GM18951 (cell line): ENCODE data around the gene MUC2.

Experiments used
- POLR2A ChIP-seq: IDR thresholded peaks from 4 replicates; pipeline ENCODE4 v1.6.1; 2011; ENCODE audit warnings: mild to moderate bottlenecking; ENCODE audit not compliant: insufficient read length, insufficient read depth; ENCODE audit errors: extremely low read depth
- in situ Hi-C: fragments of 300-500 bp; cut with MboI; formaldehyde crosslinking; loops from one replicate; pipeline ENCODE4 v1.12.0; 2022; ENCODE audit warnings: low sequenced_read_pairs, mixed read lengths, inconsistent platforms; ENCODE audit not compliant: unreplicated experiment

Gene MUC2

GRCh38 chr11:1073851-1074243, 827 bp upstream of the MUC2 start:
- no peak for TF ChIP-seq POLR2A
- in situ Hi-C loops = no loop called here

GRCh38 chr11:1075341-1075911, 752 bp downstream of the MUC2 start:
- TF ChIP-seq POLR2A = no peak

GRCh38 chr11:1076061-1076665, 1.5 kb downstream of the MUC2 start:
- TF ChIP-seq POLR2A = no peak
- in situ Hi-C loops = no loop called here

More at GRCh38 chr11:1075341-1075911, 752 bp downstream of the MUC2 start:
- in situ Hi-C loops = no loop called here

- in situ Hi-C loops = no loop called here
- TF ChIP-seq POLR2A = no peak
Measured at GRCh38 chr11:1077033-1077416, 2.4 kb downstream of the MUC2 start.

- in situ Hi-C loops = no loop called here
Measured at GRCh38 chr11:1077417-1078119, 2.9 kb downstream of the MUC2 start.

GRCh38 chr11:1078191-1078601, 3.5 kb downstream of the MUC2 start:
- in situ Hi-C loops = no loop called here
- no peak for TF ChIP-seq POLR2A

More at GRCh38 chr11:1077417-1078119, 2.9 kb downstream of the MUC2 start:
- no peak for TF ChIP-seq POLR2A

- no peak for TF ChIP-seq POLR2A
Measured at GRCh38 chr11:1081601-1082311, 7.1 kb downstream of the MUC2 start.

GRCh38 chr11:1082346-1082727, 7.7 kb downstream of the MUC2 start:
- in situ Hi-C loops = no loop called here
- TF ChIP-seq POLR2A = no peak

More at GRCh38 chr11:1081601-1082311, 7.1 kb downstream of the MUC2 start:
- in situ Hi-C loops = no loop called here

- in situ Hi-C loops = no loop called here
- TF ChIP-seq POLR2A = no peak
Measured at GRCh38 chr11:1082728-1083620, 8.3 kb downstream of the MUC2 start.

- in situ Hi-C loops = no loop called here
- TF ChIP-seq POLR2A = no peak
Measured at GRCh38 chr11:1083621-1084551, 9.2 kb downstream of the MUC2 start.

GRCh38 chr11:1084561-1085439, 10.1 kb downstream of the MUC2 start:
- in situ Hi-C loops = no loop called here
- no peak for TF ChIP-seq POLR2A
